GM23338 (cell line): ENCODE data around the gene NAA15. TPM values are rescaled to one million over a fixed set of nuclear protein-coding genes. Genes with fewer than 3 reads are reported as not detected.

Experiments used
- ATAC-seq: fragments of 200-7000 bp; cut with Tn5 transposase; 3 replicates; pipeline ENCODE4 v1.9.1; 2020
- DNase-seq: peaks from one replicate; pipeline ENCODE4 v3.0.0-alpha.2; 2015; ENCODE audit warnings: low spot score
- H2AFZ ChIP-seq: fragments of 200-600 bp; sonication (generic); 2 replicates; pipeline ENCODE4 v1.8.0; 2016; ENCODE audit warnings: antibody characterized with exemption, mild to moderate bottlenecking, moderate library complexity
- H3F3A ChIP-seq: fragments of 200-600 bp; sonication (generic); replicated peaks from 2 replicates; pipeline ENCODE4 v1.8.0; 2017; ENCODE audit warnings: antibody characterized with exemption, mixed run types, low read depth
- H3K27ac ChIP-seq: fragments of 200-600 bp; sonication (generic); 2 replicates; pipeline ENCODE4 v1.6.1; 2016; ENCODE audit warnings: low read depth
- H3K27me3 ChIP-seq: fragments of 200-600 bp; sonication (generic); 2 replicates; pipeline ENCODE4 v1.8.0; 2016; ENCODE audit warnings: mild to moderate bottlenecking, mixed run types, moderate library complexity; ENCODE audit not compliant: insufficient read depth
- H3K36me3 ChIP-seq: fragments of 200-600 bp; sonication (generic); 2 replicates; pipeline ENCODE4 v1.8.0; 2016; ENCODE audit warnings: mild to moderate bottlenecking; ENCODE audit not compliant: insufficient read depth
- H3K4me1 ChIP-seq: fragments of 200-600 bp; sonication (generic); 2 replicates; pipeline ENCODE4 v1.8.0; 2016; ENCODE audit warnings: mild to moderate bottlenecking, moderate library complexity; ENCODE audit not compliant: insufficient read depth
- H3K4me2 ChIP-seq: fragments of 200-600 bp; sonication (generic); 2 replicates; pipeline ENCODE4 v1.7.1; 2017; ENCODE audit warnings: mixed run types
- H3K4me3 ChIP-seq: fragments of 200-600 bp; sonication (generic); 2 replicates; pipeline ENCODE4 v1.6.1; 2016; ENCODE audit warnings: mixed run types
- H3K79me2 ChIP-seq: fragments of 200-600 bp; sonication (generic); replicated peaks from 2 replicates; pipeline ENCODE4 v1.8.0; 2017; ENCODE audit warnings: mild to moderate bottlenecking; ENCODE audit not compliant: insufficient read depth
- H3K9me2 ChIP-seq: fragments of 200-600 bp; sonication (generic); 2 replicates; pipeline ENCODE4 v1.8.0; 2017; ENCODE audit not compliant: insufficient read depth
- H4K20me1 ChIP-seq: fragments of 200-600 bp; sonication (generic); replicated peaks from 2 replicates; pipeline ENCODE4 v1.8.0; 2017; ENCODE audit warnings: mild to moderate bottlenecking; ENCODE audit not compliant: insufficient read depth
- H3K27ac Mint-ChIP-seq: 2 replicates; pipeline ENCODE4 v1.8.0; 2020; ENCODE audit warnings: inconsistent platforms, mild to moderate bottlenecking, moderate library complexity, mixed read lengths
- H3K27me3 Mint-ChIP-seq: 3 replicates; pipeline ENCODE4 v1.8.0; 2022; ENCODE audit warnings: low read depth, mild to moderate bottlenecking, moderate library complexity, mixed read lengths, inconsistent platforms; ENCODE audit not compliant: insufficient read depth, poor library complexity
- H3K36me3 Mint-ChIP-seq: 3 replicates; pipeline ENCODE4 v1.8.0; 2021; ENCODE audit warnings: low read depth, mild to moderate bottlenecking, inconsistent platforms, moderate library complexity, mixed read lengths
- H3K4me1 Mint-ChIP-seq: 3 replicates; pipeline ENCODE4 v1.8.0; 2020; ENCODE audit warnings: mild to moderate bottlenecking, inconsistent platforms, mixed read lengths
- H3K4me3 Mint-ChIP-seq: 3 replicates; pipeline ENCODE4 v1.8.0; 2021; ENCODE audit warnings: moderate library complexity, mild to moderate bottlenecking, inconsistent platforms, mixed read lengths
- H3K9me3 Mint-ChIP-seq: 3 replicates; pipeline ENCODE4 v1.8.0; 2020; ENCODE audit warnings: moderate library complexity, mild to moderate bottlenecking, inconsistent platforms, mixed read lengths
- CREB1 ChIP-seq: fragments of 250-450 bp; sonication (Bioruptor Pico); IDR thresholded peaks from 2 replicates; pipeline ENCODE4 v1.5.0; 2020; ENCODE audit warnings: low read depth, mild to moderate bottlenecking, moderate library complexity
- EZH2 ChIP-seq: fragments of 200-600 bp; sonication (generic); IDR thresholded peaks from one replicate; pipeline ENCODE4 v1.8.0; 2017; ENCODE audit warnings: antibody characterized with exemption, mild to moderate bottlenecking, low read depth; ENCODE audit not compliant: unreplicated experiment
- EZH2phosphoT487 ChIP-seq: fragments of 200-600 bp; sonication (generic); IDR thresholded peaks from one replicate; pipeline ENCODE4 v1.8.1; 2018; ENCODE audit warnings: antibody characterized with exemption; ENCODE audit not compliant: unreplicated experiment
- JUNB ChIP-seq: IDR thresholded peaks from one replicate; pipeline ENCODE4 v1.6.1; 2016; ENCODE audit warnings: antibody characterized with exemption; ENCODE audit not compliant: unreplicated experiment
- NANOG ChIP-seq: IDR thresholded peaks from 2 replicates; pipeline ENCODE4 v1.6.1; 2016; ENCODE audit warnings: antibody characterized with exemption, borderline replicate concordance
- POLR2AphosphoS5 ChIP-seq: IDR thresholded peaks from 2 replicates; pipeline ENCODE4 v1.6.1; 2016; ENCODE audit warnings: antibody characterized with exemption, low read depth
- STAT1 ChIP-seq: IDR thresholded peaks from one replicate; pipeline ENCODE4 v1.6.1; 2016; ENCODE audit warnings: antibody characterized with exemption; ENCODE audit not compliant: unreplicated experiment
- ZNF114 ChIP-seq: fragments of 250-450 bp; sonication (Bioruptor Pico); IDR thresholded peaks from 2 replicates; pipeline ENCODE4 v1.5.0; 2020; ENCODE audit warnings: mild to moderate bottlenecking, moderate library complexity
- polyA plus RNA-seq: library from polyadenylated mRNA; unstranded; fragments of >200 nt; fragmentation: Nextera tagmentation; extraction: Ambion mirVana; gene quantifications from 2 replicates; pipeline ENCODE4 v1.2.1, GENCODE V29; 2016
- total RNA-seq: library from RNA; depleted of rRNA; stranded (reverse); fragments of >200 nt; shearing (Covaris generic); gene quantifications from 2 replicates; pipeline ENCODE4 v1.2.3, GENCODE V29; 2014
- TF ChIP-seq, protein P1 (sequence below): IDR thresholded peaks from one replicate; pipeline ENCODE4 v1.6.1; 2018; ENCODE audit warnings: antibody characterized with exemption; ENCODE audit not compliant: unreplicated experiment
- TF ChIP-seq, protein P2 (sequence below): IDR thresholded peaks from 2 replicates; pipeline ENCODE4 v1.6.1; 2016; ENCODE audit warnings: antibody characterized with exemption
- TF ChIP-seq, protein P3 (sequence below), 2 experiments: fragments of 200-600 bp in 1 of 2; sonication (generic) in 1 of 2; conservative IDR thresholded peaks; 2 replicates each; pipeline versions ENCODE4 v1.5.1 to v1.6.1; 2016 to 2017; ENCODE audit warnings: antibody characterized with exemption in 2 of 2, low read depth in 2 of 2, mild to moderate bottlenecking in 2 of 2, moderate library complexity in 1 of 2

Gene NAA15
- total and polyA plus RNA-seq, 2 experiments from 2014 or later = 80.1 to 101 TPM

DNA sequence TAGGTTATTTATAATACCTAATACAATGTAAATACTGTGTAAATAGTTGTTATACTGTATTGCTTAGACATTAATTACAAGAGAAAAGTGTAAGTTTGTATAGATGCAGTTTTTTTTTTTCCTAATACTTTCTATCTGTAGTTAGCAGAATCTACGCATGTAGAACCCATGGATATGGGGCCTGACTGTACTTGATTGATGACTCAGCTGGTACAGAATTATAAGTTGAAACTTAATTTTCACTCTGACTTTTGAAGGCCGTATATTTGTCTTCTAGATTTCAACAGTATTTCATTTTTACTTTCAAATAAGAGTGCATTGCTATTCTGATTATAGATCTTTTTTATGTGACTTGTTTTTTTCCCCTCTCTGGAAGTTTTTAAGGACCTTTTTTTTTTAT lies 31.7 kb downstream of the NAA15 start:
- no peak overlapping the region for H3K4me3 ChIP-seq
- DNase-seq (no peak), ATAC-seq (no peak)
- H3K79me2 ChIP-seq = peaks cover 100% of the 10 kb centered on the region
- H3K4me1 ChIP-seq = peaks cover 13% of the 10 kb centered on the region; the same call in 1 of the 2 replicates
- H3K9me2 ChIP-seq = no peaks in the 10 kb centered on the region
- no peak overlapping the region for H3K4me2 ChIP-seq
- no peaks in the 10 kb centered on the region for H3K36me3 ChIP-seq
- peaks cover 42% of the 10 kb centered on the region for H4K20me1 ChIP-seq
- no peak for TF ChIP-seq CREB1 (CRISPR knock-in tag)
- no peak for TF ChIP-seq ZNF114 (CRISPR knock-in tag)
- peaks cover 3% of the 10 kb centered on the region; the same call in 2 of the 3 replicates for H3K9me3 Mint-ChIP-seq
- H3K4me1 Mint-ChIP-seq = peaks cover 16% of the 10 kb centered on the region
- H2AFZ ChIP-seq = no peak overlapping the region
- no peaks in the 10 kb centered on the region for H3K27me3 ChIP-seq
- no peak overlapping the region for H3K27ac ChIP-seq
- H3K4me3 Mint-ChIP-seq = no peak overlapping the region
- no peaks in the 10 kb centered on the region for H3K27me3 Mint-ChIP-seq
- no peaks in the 10 kb centered on the region for H3F3A ChIP-seq
- peaks cover 57% of the 10 kb centered on the region for H3K36me3 Mint-ChIP-seq
- no peak overlapping the region for H3K27ac Mint-ChIP-seq

DNA sequence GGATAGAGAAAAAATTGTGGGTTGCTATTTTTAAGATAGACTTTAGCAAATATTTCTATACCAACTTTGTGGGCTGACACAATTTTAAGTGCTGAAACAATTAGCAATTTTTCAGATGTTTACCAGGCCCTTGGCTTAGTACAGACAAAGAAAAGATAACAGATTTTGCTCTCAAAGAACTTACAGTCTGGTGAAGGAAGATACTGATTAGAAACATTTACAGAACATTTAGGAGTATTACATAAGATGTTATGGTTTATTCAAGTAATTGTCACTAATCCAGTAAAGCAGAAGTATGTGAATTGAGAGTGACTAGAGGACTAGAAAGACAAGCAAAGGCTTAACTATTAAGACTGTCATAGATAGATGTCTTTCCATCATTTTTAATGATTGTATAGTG lies 36.3 kb downstream of the NAA15 start:
- no peaks in the 10 kb centered on the region for H3F3A ChIP-seq
- DNase-seq = no peak
- H3K4me2 ChIP-seq = no peak overlapping the region
- H3K27me3 ChIP-seq = no peaks in the 10 kb centered on the region
- H3K27ac ChIP-seq = peak overlapping the region; percentile 12; the same call in 1 of the 2 replicates
- no peak overlapping the region for H3K4me3 ChIP-seq
- peaks cover 5% of the 10 kb centered on the region for H3K27me3 Mint-ChIP-seq
- H2AFZ ChIP-seq = no peak overlapping the region
- no peaks in the 10 kb centered on the region for H3K9me3 Mint-ChIP-seq
- peaks cover 92% of the 10 kb centered on the region for H3K79me2 ChIP-seq
- H3K36me3 Mint-ChIP-seq = peaks cover 64% of the 10 kb centered on the region
- no peaks in the 10 kb centered on the region for H3K9me2 ChIP-seq
- H3K4me1 ChIP-seq = no peaks in the 10 kb centered on the region
- H3K36me3 ChIP-seq = peaks cover 14% of the 10 kb centered on the region; the same call in 1 of the 2 replicates
- no peaks in the 10 kb centered on the region for H3K4me1 Mint-ChIP-seq
- peaks cover 27% of the 10 kb centered on the region for H4K20me1 ChIP-seq
- ATAC-seq = no peak
- H3K27ac Mint-ChIP-seq = no peak overlapping the region
- H3K4me3 Mint-ChIP-seq = no peak overlapping the region
- TF ChIP-seq JUNB (no peak), ZNF114 (CRISPR knock-in tag) (no peak), NANOG (no peak), EZH2 (no peak), STAT1 (no peak), POLR2AphosphoS5 (no peak), CREB1 (CRISPR knock-in tag) (no peak), EZH2phosphoT487 (no peak)
- TF ChIP-seq, protein P1, sequence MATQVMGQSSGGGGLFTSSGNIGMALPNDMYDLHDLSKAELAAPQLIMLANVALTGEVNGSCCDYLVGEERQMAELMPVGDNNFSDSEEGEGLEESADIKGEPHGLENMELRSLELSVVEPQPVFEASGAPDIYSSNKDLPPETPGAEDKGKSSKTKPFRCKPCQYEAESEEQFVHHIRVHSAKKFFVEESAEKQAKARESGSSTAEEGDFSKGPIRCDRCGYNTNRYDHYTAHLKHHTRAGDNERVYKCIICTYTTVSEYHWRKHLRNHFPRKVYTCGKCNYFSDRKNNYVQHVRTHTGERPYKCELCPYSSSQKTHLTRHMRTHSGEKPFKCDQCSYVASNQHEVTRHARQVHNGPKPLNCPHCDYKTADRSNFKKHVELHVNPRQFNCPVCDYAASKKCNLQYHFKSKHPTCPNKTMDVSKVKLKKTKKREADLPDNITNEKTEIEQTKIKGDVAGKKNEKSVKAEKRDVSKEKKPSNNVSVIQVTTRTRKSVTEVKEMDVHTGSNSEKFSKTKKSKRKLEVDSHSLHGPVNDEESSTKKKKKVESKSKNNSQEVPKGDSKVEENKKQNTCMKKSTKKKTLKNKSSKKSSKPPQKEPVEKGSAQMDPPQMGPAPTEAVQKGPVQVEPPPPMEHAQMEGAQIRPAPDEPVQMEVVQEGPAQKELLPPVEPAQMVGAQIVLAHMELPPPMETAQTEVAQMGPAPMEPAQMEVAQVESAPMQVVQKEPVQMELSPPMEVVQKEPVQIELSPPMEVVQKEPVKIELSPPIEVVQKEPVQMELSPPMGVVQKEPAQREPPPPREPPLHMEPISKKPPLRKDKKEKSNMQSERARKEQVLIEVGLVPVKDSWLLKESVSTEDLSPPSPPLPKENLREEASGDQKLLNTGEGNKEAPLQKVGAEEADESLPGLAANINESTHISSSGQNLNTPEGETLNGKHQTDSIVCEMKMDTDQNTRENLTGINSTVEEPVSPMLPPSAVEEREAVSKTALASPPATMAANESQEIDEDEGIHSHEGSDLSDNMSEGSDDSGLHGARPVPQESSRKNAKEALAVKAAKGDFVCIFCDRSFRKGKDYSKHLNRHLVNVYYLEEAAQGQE = no peak
- TF ChIP-seq, protein P2, sequence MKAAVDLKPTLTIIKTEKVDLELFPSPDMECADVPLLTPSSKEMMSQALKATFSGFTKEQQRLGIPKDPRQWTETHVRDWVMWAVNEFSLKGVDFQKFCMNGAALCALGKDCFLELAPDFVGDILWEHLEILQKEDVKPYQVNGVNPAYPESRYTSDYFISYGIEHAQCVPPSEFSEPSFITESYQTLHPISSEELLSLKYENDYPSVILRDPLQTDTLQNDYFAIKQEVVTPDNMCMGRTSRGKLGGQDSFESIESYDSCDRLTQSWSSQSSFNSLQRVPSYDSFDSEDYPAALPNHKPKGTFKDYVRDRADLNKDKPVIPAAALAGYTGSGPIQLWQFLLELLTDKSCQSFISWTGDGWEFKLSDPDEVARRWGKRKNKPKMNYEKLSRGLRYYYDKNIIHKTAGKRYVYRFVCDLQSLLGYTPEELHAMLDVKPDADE = no peak
- TF ChIP-seq, protein P3, sequence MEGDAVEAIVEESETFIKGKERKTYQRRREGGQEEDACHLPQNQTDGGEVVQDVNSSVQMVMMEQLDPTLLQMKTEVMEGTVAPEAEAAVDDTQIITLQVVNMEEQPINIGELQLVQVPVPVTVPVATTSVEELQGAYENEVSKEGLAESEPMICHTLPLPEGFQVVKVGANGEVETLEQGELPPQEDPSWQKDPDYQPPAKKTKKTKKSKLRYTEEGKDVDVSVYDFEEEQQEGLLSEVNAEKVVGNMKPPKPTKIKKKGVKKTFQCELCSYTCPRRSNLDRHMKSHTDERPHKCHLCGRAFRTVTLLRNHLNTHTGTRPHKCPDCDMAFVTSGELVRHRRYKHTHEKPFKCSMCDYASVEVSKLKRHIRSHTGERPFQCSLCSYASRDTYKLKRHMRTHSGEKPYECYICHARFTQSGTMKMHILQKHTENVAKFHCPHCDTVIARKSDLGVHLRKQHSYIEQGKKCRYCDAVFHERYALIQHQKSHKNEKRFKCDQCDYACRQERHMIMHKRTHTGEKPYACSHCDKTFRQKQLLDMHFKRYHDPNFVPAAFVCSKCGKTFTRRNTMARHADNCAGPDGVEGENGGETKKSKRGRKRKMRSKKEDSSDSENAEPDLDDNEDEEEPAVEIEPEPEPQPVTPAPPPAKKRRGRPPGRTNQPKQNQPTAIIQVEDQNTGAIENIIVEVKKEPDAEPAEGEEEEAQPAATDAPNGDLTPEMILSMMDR (conservative IDR thresholded peaks at IDR 0.05; ENCODE audit: low read depth in 2 of 2) = no peak
